HEK293 (cell line): ENCODE data around the gene DNAJB8.

ENCODE experiments used
- CTCF ChIA-PET: fragments of 350-600 bp; formaldehyde crosslinking; extraction: SDS; loops from one replicate; lab custom pipeline; 2021; ENCODE audit warnings: antibody characterized with exemption; lab: Yijun Ruan, JAX
- POLR2A ChIA-PET: fragments of 300-600 bp; formaldehyde crosslinking; extraction: SDS; loops from one replicate; lab custom pipeline; 2020; ENCODE audit warnings: antibody characterized with exemption, inconsistent platforms; lab: Yijun Ruan, JAX
- H3K27ac ChIP-seq: fragments of 200-500 bp; sonication (Bioruptor generic); 2 replicates; pipeline ENCODE4 v1.5.1; 2014; ENCODE audit warnings: low read depth, low read length, control low read depth, inconsistent platforms; ENCODE audit errors: extremely low read depth
- H3K36me3 ChIP-seq, 2 experiments: fragments of 200-500 bp in 1 of 2; sonication (Bioruptor generic) in 1 of 2; 1 replicate in 1 of 2; 2 replicates in 1 of 2; pipeline ENCODE4 v1.5.1; 2014 to 2017; ENCODE audit warnings: inconsistent platforms in 2 of 2, low read length in 2 of 2; ENCODE audit not compliant: control insufficient read depth in 2 of 2, insufficient read depth in 1 of 2
- H3K4me1 ChIP-seq: fragments of 200-500 bp; sonication (Bioruptor generic); 2 replicates; pipeline ENCODE4 v1.5.1; 2014; ENCODE audit warnings: mild to moderate bottlenecking, low read length, inconsistent platforms; ENCODE audit not compliant: control insufficient read depth, insufficient read depth
- H3K4me3 ChIP-seq: 2 replicates; pipeline ENCODE4 v1.5.1; 2011; ENCODE audit warnings: low read depth, mild to moderate bottlenecking, control low read depth, low read length, moderate library complexity
- H3K9me3 ChIP-seq: fragments of 200-500 bp; sonication (Bioruptor generic); 2 replicates; pipeline ENCODE4 v1.5.1; 2014; ENCODE audit warnings: low read depth, low read length, inconsistent platforms; ENCODE audit not compliant: control insufficient read depth, insufficient read depth
- BCL6B ChIP-seq: fragments of 450-650 bp; formaldehyde crosslinking; IDR thresholded peaks from 2 replicates; pipeline ENCODE4 v1.5.1; 2017; ENCODE audit warnings: missing biosample characterization, missing genetic modification characterization
- KLF7 ChIP-seq: fragments of 450-650 bp; formaldehyde crosslinking; IDR thresholded peaks from 2 replicates; pipeline ENCODE4 v1.5.1; 2016; ENCODE audit warnings: missing biosample characterization, missing genetic modification characterization, borderline replicate concordance
- SCRT2 ChIP-seq: fragments of 450-650 bp; formaldehyde crosslinking; IDR thresholded peaks from 2 replicates; pipeline ENCODE4 v1.5.1; 2016; ENCODE audit warnings: missing biosample characterization, missing genetic modification characterization
- ZNF140 ChIP-seq: fragments of 450-650 bp; formaldehyde crosslinking; IDR thresholded peaks from 2 replicates; pipeline ENCODE4 v1.5.1; 2016; ENCODE audit warnings: missing biosample characterization, missing genetic modification characterization
- ZNF169 ChIP-seq: fragments of 450-650 bp; formaldehyde crosslinking; IDR thresholded peaks from 2 replicates; pipeline ENCODE4 v1.5.1; 2016; ENCODE audit warnings: missing biosample characterization, missing genetic modification characterization
- ZNF223 ChIP-seq: fragments of 450-650 bp; formaldehyde crosslinking; IDR thresholded peaks from 2 replicates; pipeline ENCODE4 v1.5.1; 2016; ENCODE audit warnings: missing biosample characterization, missing genetic modification characterization
- ZNF292 ChIP-seq: fragments of 450-650 bp; formaldehyde crosslinking; IDR thresholded peaks from 2 replicates; pipeline ENCODE4 v1.5.1; 2016; ENCODE audit warnings: low read depth, missing biosample characterization, missing genetic modification characterization, borderline replicate concordance
- ZNF335 ChIP-seq: fragments of 450-650 bp; formaldehyde crosslinking; conservative IDR thresholded peaks from 2 replicates; pipeline ENCODE4 v1.5.1; 2016; ENCODE audit warnings: missing biosample characterization, missing genetic modification characterization
- ZNF518A ChIP-seq: fragments of 450-650 bp; formaldehyde crosslinking; conservative IDR thresholded peaks from 2 replicates; pipeline ENCODE4 v1.5.1; 2016; ENCODE audit warnings: low read depth, missing biosample characterization, missing genetic modification characterization
- ZNF585B ChIP-seq: fragments of 450-650 bp; formaldehyde crosslinking; IDR thresholded peaks from 2 replicates; pipeline ENCODE4 v1.5.1; 2016; ENCODE audit warnings: missing biosample characterization, missing genetic modification characterization
- ZNF623 ChIP-seq: fragments of 450-650 bp; formaldehyde crosslinking; IDR thresholded peaks from 2 replicates; pipeline ENCODE4 v1.5.1; 2016; ENCODE audit warnings: missing biosample characterization, missing genetic modification characterization
- ZNF701 ChIP-seq: fragments of 450-650 bp; formaldehyde crosslinking; IDR thresholded peaks from 2 replicates; pipeline ENCODE4 v1.5.1; 2016; ENCODE audit warnings: missing biosample characterization, missing genetic modification characterization
- ZNF768 ChIP-seq: fragments of 450-650 bp; formaldehyde crosslinking; IDR thresholded peaks from 2 replicates; pipeline ENCODE4 v1.5.1; 2018; ENCODE audit warnings: missing biosample characterization, mild to moderate bottlenecking, missing genetic modification characterization
- ZSCAN23 ChIP-seq: fragments of 450-650 bp; formaldehyde crosslinking; IDR thresholded peaks from 2 replicates; pipeline ENCODE4 v1.5.1; 2016; ENCODE audit warnings: missing biosample characterization, missing genetic modification characterization
- ZSCAN5A ChIP-seq: fragments of 450-650 bp; formaldehyde crosslinking; IDR thresholded peaks from 2 replicates; pipeline ENCODE4 v1.5.1; 2016; ENCODE audit warnings: missing biosample characterization, missing genetic modification characterization

Gene DNAJB8

GRCh38 chr3:128426128-128426921 is 40.4 kb downstream of the DNAJB8 start (continued):
- no peak for TF ChIP-seq ZNF169 (tag by site-specific recombination)
- TF ChIP-seq BCL6B (tag by site-specific recombination), result no peak
- peak; percentile 79 for TF ChIP-seq SCRT2 (tag by site-specific recombination)
- TF ChIP-seq ZNF585B (tag by site-specific recombination), result no peak
- peak; percentile 98 for TF ChIP-seq ZNF768 (tag by site-specific recombination)

DNA sequence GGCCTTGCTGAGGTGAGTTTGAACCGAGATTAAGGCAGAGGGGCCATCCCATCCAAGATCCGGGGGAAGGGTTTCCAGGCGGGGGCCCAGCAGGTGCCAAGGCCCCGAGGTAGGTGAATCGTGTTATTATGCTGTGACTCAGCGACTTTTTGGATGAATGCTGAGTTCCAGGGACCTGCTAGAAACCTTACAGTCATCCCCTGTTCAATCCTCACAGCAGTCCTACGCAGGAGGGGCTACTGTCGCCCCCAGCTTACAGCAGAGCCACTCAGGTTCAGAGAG is 40.9 kb downstream of the DNAJB8 start:
- no peaks in the 10 kb centered on the region for H3K36me3 ChIP-seq
- CTCF ChIA-PET, result interaction anchor here (0.5 to 3.9 kb wide), 22 partner anchors 9 to 209 kb away, joined by 3 to 19 read pairs (median 4); no protein-coding TSS in a partner anchor
- TF ChIP-seq ZNF623 (tag by site-specific recombination), result peak; percentile 79
- TF ChIP-seq KLF7 (tag by site-specific recombination), result no peak
- no peak for TF ChIP-seq ZNF701 (tag by site-specific recombination)
- TF ChIP-seq ZSCAN23 (tag by site-specific recombination), result no peak
- TF ChIP-seq, all 188 proteins: peak for 1
- H3K27ac ChIP-seq, result no peak overlapping the region
- H3K9me3 ChIP-seq, result no peaks in the 10 kb centered on the region
- no peaks in the 10 kb centered on the region for H3K4me1 ChIP-seq
- POLR2A ChIA-PET, result interaction anchor here (1.4 kb wide), 1 partner anchor 71 kb away, joined by 4 read pairs; no protein-coding TSS in a partner anchor
- no peak overlapping the region for H3K4me3 ChIP-seq

- TF ChIP-seq ZNF335 (tag by site-specific recombination), result peak; percentile 68
- no peak for TF ChIP-seq ZNF292 (tag by site-specific recombination)
- no peak for TF ChIP-seq ZNF140 (tag by site-specific recombination)
- TF ChIP-seq ZNF518A, result no peak
- no peak for TF ChIP-seq ZSCAN5A (tag by site-specific recombination)
- TF ChIP-seq ZNF223 (tag by site-specific recombination), result no peak
- ChIA-PET POLR2A (interaction anchor here (1.4 kb wide), 1 partner anchor 72 kb away, joined by 4 read pairs; no protein-coding TSS in a partner anchor), CTCF (interaction anchor here (0.5 to 3.9 kb wide), 23 partner anchors 9 to 209 kb away, joined by 3 to 19 read pairs (median 4); no protein-coding TSS in a partner anchor)
- H3K4me3 ChIP-seq, result no peak overlapping the region
- no peaks in the 10 kb centered on the region for H3K4me1 ChIP-seq
- no peaks in the 10 kb centered on the region for H3K36me3 ChIP-seq
- H3K27ac ChIP-seq, result no peak overlapping the region
- H3K9me3 ChIP-seq, result no peaks in the 10 kb centered on the region
These were observed 41.4 kb downstream of the DNAJB8 start for GRCh38 chr3:128425142-128425845.
